HG03469 (cell line): ENCODE results near the gene APH1A.
"Not testable (repeated sequence)": the region's sequence is repeated elsewhere in the genome, so short reads cannot be mapped to it uniquely, and the experiment has no call there.

ENCODE experiments used
- ATAC-seq: cut with Tn5 transposase; IDR thresholded peaks from one replicate; pipeline ENCODE4 v1.9.1; 2021; ENCODE audit warnings: mild to moderate bottlenecking, moderate library complexity, moderate number of reproducible peaks; ENCODE audit not compliant: unreplicated experiment

Gene APH1A

GRCh38 chr1:150234566-150235293, 34.1 kb downstream of the APH1A start:
- no peak for ATAC-seq

- ATAC-seq = no peak
These were observed 34.6 kb downstream of the APH1A start for GRCh38 chr1:150234309-150234565.

- ATAC-seq = no peak
These were observed 35.2 kb downstream of the APH1A start for GRCh38 chr1:150233359-150234308.

GRCh38 chr1:150232921-150233320, 35.9 kb downstream of the APH1A start:
- ATAC-seq = not testable (repeated sequence)

- ATAC-seq = not testable (repeated sequence)
These were observed 40.6 kb downstream of the APH1A start for GRCh38 chr1:150228246-150228645.

- ATAC-seq = no peak
These were observed 41.6 kb downstream of the APH1A start for GRCh38 chr1:150227228-150227627.

GRCh38 chr1:150226486-150226885, 42.3 kb downstream of the APH1A start:
- ATAC-seq = no peak

- no peak for ATAC-seq
These were observed 43.3 kb downstream of the APH1A start for GRCh38 chr1:150225546-150225945.

- ATAC-seq = no peak
These were observed 43.8 kb downstream of the APH1A start for GRCh38 chr1:150224983-150225382.

GRCh38 chr1:150221552-150221951, 47.3 kb downstream of the APH1A start:
- ATAC-seq = no peak

- not testable (repeated sequence) for ATAC-seq
These were observed 53.0 kb downstream of the APH1A start for GRCh38 chr1:150215855-150216254.
